IPS DF 4.7 (cell line): ENCODE data around the gene BCL7C.

Source experiments
- DNase-seq: peaks from one replicate; pipeline ENCODE4 v3.0.0-alpha.2; 2013; ENCODE audit warnings: low spot score; ENCODE audit errors: extremely low read depth

BCL7C gene

DNA sequence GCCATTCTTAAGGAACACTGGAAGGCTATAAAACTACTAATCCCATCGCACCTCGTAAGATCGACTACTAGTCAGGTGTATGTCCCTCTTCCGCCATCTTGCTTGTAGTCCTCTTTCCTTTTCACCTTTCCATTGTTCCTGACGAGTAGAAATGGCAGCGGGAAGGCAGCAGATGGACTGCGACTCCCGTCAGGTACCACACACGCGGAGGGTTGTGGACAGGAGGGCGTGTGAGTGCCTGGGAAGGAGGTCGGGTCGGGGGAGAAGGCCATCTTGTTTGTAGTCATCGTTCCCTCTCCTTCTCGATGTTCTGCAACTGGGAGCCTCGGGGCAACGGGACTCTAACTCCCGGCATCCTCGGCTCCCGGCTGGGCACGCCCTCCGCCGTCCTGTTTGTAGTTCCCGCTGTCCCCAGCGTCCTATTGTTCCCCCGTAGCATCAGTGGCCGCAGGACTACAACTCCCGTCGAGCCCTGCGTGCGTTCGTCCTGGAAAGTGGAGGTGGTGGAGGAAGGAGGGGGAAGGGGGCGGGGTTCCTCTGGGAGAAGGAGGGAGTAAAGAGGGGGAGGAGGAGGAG is 29.2 kb upstream of the BCL7C start:
- DNase-seq = peak; percentile 98

GRCh38 chr16:30922420-30922959 is 28.6 kb upstream of the BCL7C start:
- DNase-seq = peak; percentile 97

DNA sequence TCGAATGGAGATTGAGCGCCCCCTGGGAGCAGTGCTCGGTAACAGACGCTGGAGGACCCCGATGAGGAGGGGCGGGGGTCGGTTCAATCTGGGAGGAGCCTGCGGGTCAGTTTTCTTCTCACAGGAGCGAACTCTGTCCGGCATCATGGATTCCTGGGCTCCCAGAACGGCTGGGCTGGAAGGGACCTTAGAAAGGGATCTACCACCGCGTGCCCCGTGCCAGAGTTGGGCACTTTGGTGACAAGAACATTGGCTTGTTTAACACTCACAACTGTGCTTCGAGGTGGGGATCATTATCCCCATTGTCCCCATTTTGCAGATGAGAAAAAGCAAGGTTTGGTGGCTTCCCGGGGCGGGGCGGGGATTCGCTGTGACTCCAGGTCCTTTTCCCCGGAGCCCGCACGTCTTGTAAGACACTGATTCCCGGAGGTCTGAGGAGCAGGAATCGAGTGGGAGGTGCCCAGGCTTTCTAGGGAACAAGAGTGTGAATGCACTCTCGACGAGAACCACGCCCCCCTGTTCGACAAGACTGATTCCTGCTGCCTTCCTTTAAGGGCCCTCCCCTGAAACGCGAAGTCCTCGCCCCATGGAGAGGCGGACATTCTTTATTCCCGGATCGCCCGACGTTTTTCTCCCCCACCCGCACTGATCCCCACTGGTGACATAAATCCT is 28.0 kb upstream of the BCL7C start:
- peak; percentile 80 for DNase-seq

DNA sequence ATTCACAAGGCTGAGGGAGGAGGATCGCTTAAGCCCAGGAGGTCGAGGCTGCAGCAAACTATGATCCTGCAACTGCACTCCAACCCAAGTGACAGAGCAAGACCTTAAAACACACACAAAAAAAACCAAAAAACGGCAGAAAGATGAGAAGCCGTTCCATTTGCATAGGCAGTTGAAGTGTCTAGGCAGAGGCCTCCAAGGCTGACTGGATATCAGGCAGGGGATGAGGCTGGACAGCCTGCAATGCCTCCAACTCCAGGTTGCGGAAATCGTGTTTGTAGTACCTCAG is 27.5 kb upstream of the BCL7C start:
- no peak for DNase-seq

GRCh38 chr16:30920891-30921290 is 27.0 kb upstream of the BCL7C start:
- DNase-seq = no peak

- no peak for DNase-seq
These were observed 24.7 kb upstream of the BCL7C start for GRCh38 chr16:30918614-30919013.

- no peak for DNase-seq
These were observed 21.0 kb upstream of the BCL7C start for GRCh38 chr16:30914830-30915229.

- DNase-seq = no peak
These were observed 19.0 kb upstream of the BCL7C start for GRCh38 chr16:30912794-30913412.

DNA sequence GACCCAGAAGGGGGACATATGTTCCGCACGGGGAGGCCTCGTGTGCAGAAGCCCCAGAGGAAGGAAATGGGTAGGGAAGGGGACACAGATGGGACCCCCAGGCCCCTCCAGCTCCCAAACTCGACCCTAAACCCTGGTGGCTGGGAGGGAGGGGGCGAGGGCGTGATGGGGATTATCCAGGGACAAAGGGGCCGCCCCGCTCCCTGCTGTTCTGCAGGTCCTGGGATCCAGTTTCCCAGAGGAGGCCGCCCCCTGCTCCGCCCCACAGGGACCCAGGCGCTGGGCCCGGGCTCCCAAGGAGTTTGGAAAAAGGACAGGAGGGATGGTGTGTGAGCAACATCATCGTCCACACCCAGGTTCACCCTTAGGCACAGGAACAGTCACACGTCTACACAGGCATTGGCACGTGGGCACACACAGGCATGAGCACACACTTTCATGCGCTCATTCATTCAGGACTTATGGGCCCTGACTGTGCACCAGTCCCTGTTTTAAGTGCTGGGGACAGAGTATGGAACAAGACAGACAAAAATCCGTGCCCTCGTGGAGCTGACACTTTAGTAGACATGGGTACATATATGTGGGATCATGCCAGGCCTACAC is 16.7 kb upstream of the BCL7C start:
- DNase-seq = no peak

DNA sequence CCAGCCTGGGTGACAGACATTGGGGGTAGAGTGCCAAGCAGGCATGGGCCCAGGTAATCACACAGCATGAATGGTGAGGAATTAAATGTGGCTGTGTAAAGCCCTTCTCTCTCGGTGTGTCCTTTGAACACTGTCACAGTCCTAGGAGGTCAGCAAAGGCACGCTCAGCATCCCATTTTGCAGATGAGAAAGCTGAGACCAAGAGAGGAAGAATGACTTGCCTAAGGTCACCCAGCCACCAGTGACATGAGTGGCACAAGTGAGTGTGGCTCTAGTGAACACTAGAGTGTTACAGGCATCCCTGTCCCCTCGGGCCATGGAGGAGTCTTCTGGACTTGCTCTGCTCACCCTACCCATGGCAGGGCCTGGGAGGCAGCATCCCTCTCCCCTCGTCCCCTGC is 13.2 kb upstream of the BCL7C start:
- DNase-seq = no peak

GRCh38 chr16:30904114-30904780 is 10.4 kb upstream of the BCL7C start:
- no peak for DNase-seq

DNA sequence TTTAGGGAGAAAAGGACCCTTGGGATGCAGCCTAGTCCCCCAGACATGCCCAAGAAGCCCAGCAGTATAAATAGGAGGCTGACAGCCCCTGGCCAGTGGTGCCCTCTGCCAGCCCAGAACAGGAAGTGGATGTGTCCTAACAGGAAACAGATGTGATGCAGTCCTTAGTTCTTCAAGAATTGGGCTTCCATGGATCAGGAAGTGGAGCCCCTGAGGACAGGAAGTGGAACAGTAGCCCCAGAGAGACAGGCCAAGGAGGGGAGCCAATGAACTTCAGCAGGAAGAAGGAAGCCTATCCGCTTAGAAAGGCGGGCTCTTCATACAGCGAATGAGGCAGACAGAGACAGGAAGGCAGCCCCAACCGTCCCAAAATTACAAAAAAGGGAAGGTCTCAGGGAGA is 9.7 kb upstream of the BCL7C start:
- no peak for DNase-seq

DNA sequence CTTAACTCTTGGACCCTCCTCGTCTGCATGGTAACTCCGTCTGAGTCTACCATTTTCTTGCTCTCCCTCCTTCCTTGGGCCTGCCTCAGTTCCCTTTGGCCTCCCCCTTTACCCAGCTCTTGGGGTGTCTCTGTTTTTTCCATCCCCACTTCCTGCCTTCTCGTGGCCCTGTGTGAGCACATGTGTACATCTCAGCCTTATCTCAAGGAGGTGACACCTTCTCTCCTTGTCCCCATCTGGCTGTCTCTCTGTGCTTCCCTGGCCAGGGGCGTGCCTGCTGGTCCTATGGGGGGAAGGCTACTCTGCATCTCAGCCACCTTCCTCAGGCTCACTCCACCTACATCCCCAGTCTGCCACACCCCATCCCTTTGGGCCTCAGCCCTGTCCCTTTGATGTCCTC is 9.1 kb upstream of the BCL7C start:
- no peak for DNase-seq

- DNase-seq = no peak
These were observed 8.4 kb upstream of the BCL7C start for GRCh38 chr16:30902029-30902972.

DNA sequence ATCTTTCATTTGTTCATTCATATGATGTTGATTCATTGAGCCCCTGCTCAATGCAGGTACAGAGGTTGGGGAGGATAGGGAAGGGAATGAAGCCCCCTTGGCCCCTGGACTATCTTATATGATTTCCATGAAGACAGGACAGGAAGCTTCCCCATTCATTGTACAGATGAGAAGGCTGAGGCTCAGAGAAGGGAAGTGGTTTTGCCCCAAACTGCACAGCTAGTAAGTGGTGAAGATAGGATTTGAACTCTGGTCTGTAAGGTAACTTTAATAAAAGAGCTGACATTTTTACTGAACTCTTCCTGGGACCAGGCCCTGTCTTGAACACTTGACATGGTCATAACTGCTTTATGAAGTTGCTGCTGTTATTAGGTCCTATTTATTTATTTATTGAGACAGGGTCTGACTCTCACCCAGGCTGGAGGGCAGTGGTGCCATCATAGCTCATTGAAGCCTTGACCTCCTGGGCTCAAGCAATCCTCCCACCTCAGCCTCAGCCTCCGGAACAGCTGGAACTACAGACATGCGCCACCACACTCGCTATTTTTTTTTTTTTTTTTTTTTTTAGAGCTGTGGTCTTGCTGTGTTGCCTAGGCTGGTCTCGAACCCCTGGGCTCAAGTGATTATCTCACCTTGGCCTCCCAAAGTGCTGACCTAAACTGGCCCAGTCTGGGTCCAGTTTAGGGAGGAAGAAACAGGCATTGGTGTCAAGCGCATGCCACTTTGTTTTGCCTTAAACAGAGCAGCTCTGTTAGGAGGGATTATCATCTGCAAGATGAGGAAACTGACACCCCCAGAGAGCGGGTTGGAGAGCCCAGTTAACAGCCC is 7.5 kb upstream of the BCL7C start:
- no peak for DNase-seq

- no peak for DNase-seq
These were observed 6.7 kb upstream of the BCL7C start for GRCh38 chr16:30900588-30900987.

GRCh38 chr16:30899794-30900193 is 5.9 kb upstream of the BCL7C start:
- no peak for DNase-seq

- no peak for DNase-seq
These were observed 3.2 kb upstream of the BCL7C start for GRCh38 chr16:30896889-30897733.

DNA sequence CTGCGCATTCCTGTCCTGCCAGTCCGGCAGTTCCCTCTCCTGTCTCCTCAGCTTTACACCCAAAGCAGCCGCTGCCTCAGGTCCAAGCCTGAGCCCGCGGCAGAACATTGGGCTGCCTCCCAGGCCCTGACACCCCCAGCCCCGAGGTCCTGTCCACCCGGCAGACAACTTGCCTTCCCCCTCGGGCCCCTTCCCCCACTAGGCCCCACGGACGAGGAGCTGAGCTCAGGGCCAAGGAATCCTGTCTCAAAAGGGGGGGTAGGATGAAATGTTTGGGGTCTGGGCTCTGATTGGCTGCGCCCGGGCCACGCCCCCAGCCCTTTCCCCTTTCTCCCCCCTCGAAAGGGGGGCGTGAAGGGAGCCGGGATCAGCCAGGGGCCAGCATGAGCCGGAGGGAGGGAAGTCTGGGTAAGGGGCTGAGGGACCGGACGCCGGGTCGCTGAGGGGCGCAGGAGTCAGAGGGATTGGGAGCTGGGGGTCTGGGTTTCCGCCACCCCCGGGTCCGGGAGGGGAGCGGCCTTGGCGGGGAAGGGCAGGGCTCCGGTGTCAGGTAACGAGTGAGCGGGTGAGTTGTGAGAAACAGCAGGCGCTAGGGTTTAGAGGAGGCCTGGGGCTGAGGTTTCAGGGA is 2.5 kb upstream of the BCL7C start, which contains the start of gene CTF1:
CTF1 (plus strand) TSS at position 354 of the 628 bp plus-strand sequence; CDS start at position 384, 30 bp downstream.
- no peak for DNase-seq
